DND-41 (cell line): ENCODE data around the gene RNF144B.
"Not testable (repeated sequence)": the region's sequence is repeated elsewhere in the genome, so short reads cannot be mapped to it uniquely, and the experiment has no call there.

Experiments used
- EZH2 ChIP-seq: IDR thresholded peaks from 3 replicates; pipeline ENCODE4 v1.6.1; 2012; ENCODE audit warnings: borderline replicate concordance, low read depth, mild to moderate bottlenecking, moderate library complexity, low read length, inconsistent platforms; ENCODE audit not compliant: severe bottlenecking
- TF ChIP-seq, protein P1 (sequence below): IDR thresholded peaks from 2 replicates; pipeline ENCODE4 v1.5.1; 2012; ENCODE audit warnings: borderline replicate concordance, low read length, moderate library complexity, mild to moderate bottlenecking; ENCODE audit not compliant: poor library complexity, severe bottlenecking; ENCODE audit errors: extremely low read depth

DNA sequence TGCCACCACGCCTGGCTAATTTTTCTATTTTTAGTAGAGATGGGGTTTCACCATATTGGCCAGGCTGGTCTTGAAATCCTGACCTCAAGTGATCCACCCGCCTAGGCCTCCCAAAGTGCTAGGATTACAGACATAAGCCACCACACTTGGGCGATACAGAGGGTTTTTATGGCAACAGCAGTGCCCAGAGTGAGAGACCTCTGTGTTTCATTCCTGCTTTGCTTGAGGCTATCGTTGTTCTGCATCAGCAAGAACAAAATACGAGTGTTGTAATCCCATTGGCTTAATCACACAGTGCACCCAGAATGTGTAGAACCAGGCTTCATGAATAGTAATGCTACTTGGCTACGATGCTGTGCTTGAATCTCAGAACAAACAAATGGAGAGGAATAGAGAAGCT, 70.9 kb downstream of the RNF144B start:
- not testable (repeated sequence) for TF ChIP-seq EZH2
- TF ChIP-seq, protein P1, sequence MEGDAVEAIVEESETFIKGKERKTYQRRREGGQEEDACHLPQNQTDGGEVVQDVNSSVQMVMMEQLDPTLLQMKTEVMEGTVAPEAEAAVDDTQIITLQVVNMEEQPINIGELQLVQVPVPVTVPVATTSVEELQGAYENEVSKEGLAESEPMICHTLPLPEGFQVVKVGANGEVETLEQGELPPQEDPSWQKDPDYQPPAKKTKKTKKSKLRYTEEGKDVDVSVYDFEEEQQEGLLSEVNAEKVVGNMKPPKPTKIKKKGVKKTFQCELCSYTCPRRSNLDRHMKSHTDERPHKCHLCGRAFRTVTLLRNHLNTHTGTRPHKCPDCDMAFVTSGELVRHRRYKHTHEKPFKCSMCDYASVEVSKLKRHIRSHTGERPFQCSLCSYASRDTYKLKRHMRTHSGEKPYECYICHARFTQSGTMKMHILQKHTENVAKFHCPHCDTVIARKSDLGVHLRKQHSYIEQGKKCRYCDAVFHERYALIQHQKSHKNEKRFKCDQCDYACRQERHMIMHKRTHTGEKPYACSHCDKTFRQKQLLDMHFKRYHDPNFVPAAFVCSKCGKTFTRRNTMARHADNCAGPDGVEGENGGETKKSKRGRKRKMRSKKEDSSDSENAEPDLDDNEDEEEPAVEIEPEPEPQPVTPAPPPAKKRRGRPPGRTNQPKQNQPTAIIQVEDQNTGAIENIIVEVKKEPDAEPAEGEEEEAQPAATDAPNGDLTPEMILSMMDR: not testable (repeated sequence)
